Central memory CD4-positive, alpha-beta T cell (primary cell): Measurements from ENCODE around the gene ADSS1.

Experiments
- DNase-seq: peaks from one replicate; pipeline ENCODE4 v3.0.0; 2022
- total RNA-seq, 3 experiments: gene quantifications; one replicate each; lab custom pipeline; 2026; lab: John Stamatoyannopoulos, UW

The ADSS1 gene
- 0.60 to 2.4 (median 1.9) reads per million in 3 experiments for total RNA-seq

- DNase-seq: peak; percentile 55
These were observed at the start of gene ADSS1 for GRCh38 chr14:104723651-104724406. Gene ADSS1, plus strand, starts transcription at chr14:104724229. Its CDS starts 42 bp downstream, at chr14:104724271.

GRCh38 chr14:104675447-104675846 lies 48.6 kb upstream of the ADSS1 start:
- DNase-seq: no peak

DNA sequence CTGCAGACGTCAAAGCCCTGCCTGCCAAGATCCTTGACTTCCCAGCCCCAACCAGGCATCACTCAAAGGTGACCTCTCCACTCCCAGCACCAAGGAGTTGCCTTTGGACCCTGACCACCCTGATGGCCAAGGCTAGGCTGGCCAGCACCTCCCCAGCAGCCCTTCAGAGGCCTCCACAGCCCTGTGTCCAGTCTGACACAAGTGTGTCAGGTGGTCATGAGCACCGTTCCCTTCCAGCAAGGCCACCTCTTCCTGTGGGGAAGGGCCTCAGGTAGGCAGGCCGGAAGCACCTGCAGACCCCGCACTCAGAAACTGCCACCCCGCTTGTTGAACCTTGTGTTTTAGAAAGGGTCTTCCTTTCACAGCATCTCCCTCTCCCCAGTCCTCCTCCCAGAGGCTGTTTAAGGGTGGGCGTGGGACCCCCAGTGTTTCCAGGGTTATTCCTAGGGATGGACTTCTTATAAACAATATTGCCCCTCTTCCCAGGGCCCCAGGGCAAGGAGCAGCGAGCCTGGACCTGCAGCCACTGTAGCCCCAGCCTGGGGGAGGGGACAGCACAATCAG lies 47.8 kb upstream of the ADSS1 start:
- no peak for DNase-seq

- DNase-seq: no peak
These were observed 47.1 kb upstream of the ADSS1 start for GRCh38 chr14:104676694-104677511.

DNA sequence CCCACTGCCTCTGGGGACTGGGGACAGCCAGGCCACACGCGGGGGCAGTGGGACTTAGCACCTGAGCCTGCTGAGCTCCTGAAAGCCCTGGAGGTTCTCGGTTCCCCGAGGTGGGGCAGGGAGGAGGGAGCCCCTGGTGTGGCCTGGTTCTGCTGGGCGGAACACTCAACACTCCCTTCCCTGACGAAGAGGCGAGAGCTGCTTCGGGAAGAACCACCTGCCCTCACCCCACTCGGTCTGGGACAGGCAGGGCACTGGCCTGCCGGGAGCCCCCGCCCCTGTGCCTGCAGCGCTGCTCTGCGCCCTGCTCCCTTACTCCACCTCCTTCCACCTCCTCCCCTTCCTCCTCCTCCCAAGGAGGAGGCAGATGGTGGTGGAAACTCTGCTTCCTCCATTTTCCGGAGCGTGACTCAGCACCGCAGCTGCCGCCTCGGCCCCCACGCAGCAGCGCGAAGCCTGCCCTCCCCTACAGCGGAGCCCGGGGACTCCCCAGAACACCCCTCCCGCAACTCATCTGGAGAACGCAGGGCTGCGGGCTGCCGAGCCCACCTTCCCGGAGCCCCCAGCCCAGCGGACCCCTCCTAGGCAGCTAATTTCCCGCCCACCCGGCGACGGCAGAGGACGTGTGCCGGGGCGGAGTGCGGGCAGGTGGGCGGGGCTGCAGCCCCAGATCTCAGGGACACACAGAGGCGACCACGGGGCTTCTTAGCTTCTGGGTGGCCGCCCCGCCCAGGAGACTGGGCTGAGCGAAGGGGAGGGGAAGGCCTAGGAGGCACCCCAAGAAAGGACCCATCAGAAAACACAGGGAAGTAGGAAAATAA lies 46.3 kb upstream of the ADSS1 start:
- peak; percentile 56 for DNase-seq

DNA sequence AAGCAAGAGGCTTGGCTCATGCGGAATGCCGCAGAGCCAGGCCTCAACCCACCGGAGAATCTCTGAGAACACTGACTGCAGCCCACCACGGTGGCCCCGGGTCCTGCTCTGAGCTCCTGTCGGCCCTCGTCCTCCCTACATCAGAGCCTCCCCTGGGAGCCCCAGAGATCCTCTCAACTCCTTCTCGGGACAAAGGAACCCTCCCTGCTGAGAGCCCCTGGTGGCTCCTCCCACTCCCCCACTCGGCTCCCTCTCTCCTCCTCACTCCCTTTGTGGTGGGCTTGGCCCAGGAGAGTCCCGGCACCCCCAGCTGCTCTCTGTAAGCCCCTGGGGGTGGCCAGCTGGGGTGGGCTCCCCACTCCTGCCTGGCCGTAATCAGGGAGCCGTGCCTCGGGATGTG lies 45.7 kb upstream of the ADSS1 start:
- no peak for DNase-seq

DNA sequence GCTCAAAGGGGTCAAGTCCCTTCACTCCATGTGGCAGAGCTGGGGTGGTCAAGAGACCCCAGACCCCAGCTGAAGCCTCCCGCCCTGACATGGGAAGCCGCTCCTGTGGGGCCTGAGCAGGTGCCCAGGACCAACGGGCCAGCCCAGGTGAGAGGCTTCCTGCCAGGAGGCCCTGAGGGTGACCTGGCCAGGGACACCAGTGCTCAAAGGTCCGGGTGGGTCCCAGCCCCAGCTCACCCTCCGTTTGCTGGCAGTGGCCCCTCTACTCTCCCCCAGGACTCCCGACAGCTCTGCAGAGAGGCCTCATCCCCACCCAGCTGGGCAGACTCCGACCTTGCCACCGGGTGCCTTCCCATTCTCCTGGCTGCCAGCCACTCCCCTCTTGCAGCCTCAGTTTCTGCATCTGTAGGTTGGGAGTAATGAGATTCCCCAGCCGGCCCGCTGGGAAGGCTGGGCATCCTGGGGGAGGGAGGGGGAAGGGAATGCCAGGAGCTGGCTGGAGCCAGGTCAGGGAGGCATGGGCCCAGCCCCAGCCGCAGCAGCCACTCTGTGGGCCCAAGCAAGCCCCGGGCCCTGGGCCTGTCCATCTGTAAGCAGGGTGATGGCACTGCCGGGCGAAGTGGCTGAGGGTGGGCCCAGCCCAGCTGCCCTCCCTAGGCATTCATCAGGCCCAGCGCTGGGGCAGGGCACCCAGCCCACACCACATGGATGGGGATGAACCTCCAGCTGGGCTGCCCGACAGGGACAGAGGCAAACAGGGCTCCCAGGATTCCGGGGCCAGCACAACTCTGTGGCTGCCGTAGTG lies 44.9 kb upstream of the ADSS1 start:
- no peak for DNase-seq

DNA sequence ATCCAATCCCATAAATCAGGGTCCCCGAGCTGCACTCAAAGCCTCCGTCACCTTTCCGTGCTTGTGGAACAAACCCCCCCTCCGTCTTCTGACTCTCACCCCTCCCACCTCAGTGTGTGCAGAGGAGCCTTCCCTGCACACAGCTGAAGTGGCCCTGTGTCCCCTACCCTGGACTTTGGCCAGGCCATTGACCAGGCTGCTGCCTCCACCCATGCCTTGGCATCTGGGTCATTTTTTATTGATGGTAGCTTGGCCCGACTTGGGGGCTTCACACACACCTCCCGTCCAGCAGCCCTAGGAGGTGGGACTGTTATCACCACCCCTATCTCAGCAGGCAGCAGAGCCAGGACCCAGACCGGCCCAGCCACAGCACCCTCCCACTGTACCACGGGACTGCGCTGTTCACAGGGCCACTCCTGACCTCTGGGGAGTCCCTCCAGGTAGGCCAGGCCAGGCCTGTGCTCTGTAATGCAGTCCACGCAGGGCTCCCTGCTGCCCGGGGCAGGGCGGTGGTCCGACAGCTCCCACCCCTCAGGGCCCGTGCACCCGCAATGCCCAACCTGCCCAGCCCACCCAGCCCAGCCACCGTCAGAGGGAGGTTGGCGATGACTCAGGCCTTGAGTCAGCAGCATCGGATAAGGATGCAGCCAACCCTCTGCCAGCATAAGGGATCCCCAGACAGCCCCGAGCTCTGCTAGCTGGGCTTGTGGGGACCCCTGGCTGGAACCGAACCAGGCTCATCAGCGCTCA lies 43.8 kb upstream of the ADSS1 start:
- no peak for DNase-seq

- no peak for DNase-seq
These were observed 43.0 kb upstream of the ADSS1 start for GRCh38 chr14:104680806-104681688.

DNA sequence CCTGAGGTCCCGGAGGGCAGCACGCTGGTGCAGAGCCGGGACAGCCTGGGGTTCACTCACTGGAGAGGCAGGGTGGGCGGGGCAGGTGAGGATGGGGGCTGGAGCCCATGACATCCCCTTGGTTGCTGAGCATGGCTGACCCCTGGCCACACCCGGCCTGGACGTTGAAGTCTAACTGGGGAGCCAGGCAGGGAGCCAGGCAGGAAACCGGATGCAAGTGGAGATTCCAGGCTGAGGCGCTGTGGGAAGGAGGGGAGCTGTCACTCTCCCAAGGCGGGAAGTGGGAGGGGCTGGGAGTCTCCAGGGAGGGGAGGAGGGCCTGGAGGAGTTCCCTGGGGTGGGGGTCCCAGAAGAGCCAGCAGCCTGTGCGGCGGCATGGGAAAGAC lies 42.3 kb upstream of the ADSS1 start:
- DNase-seq: no peak

- no peak for DNase-seq
These were observed 41.9 kb upstream of the ADSS1 start for GRCh38 chr14:104682107-104682593.

GRCh38 chr14:104683653-104684448 lies 40.2 kb upstream of the ADSS1 start:
- DNase-seq: no peak

GRCh38 chr14:104684449-104684821 lies 39.6 kb upstream of the ADSS1 start:
- DNase-seq: no peak

- no peak for DNase-seq
These were observed 38.6 kb upstream of the ADSS1 start for GRCh38 chr14:104685216-104685997.

DNA sequence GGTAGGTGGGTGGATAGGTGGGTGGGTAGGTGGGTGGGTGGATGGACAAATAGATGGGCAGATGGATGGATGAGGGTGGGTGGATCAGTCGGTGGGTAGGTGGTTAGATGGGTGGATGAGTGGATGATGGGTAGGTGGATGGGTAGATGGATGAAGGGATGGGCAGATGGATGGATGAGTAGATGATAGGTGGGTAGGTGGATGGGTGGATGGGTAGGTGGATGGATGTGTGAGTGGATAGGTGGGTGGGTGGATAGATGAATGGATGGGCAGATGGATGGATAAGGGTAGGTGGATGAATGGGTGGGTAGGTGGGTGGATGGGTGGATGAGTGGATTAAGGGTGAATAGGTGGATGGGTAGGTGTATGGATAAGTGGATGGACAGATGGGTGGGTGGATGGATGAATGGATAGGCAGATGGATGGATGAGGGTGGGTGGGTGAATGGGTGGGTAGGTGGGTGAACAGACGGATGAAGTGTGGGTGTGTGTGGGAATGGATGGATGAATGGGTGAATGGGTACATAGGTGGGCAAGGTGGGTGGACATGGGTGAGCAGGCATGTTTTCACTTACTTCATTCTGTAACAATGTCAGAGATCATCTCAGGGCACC lies 37.9 kb upstream of the ADSS1 start:
- DNase-seq: no peak

- no peak for DNase-seq
These were observed 37.2 kb upstream of the ADSS1 start for GRCh38 chr14:104686624-104687517.
